Astrocyte of the hippocampus (primary cell): ENCODE measurements around the gene HHAT.

Experiments
- DNase-seq: peaks from one replicate; pipeline ENCODE4 v3.0.0; 2011; ENCODE audit warnings: low read depth, low spot score

HHAT gene

GRCh38 chr1:210683403-210684047 lies 354.8 kb downstream of the HHAT start:
- DNase-seq: no peak

GRCh38 chr1:210684466-210685294 lies 356.0 kb downstream of the HHAT start:
- DNase-seq: no peak

- no peak for DNase-seq
These were observed 356.6 kb downstream of the HHAT start for GRCh38 chr1:210685295-210685650.

- no peak for DNase-seq
These were observed 358.1 kb downstream of the HHAT start for GRCh38 chr1:210686841-210687240.

GRCh38 chr1:210687582-210688279 lies 359.0 kb downstream of the HHAT start:
- peak; percentile 72 for DNase-seq

GRCh38 chr1:210688512-210689234 lies 360.0 kb downstream of the HHAT start:
- no peak for DNase-seq

GRCh38 chr1:210689826-210690225 lies 361.1 kb downstream of the HHAT start:
- no peak for DNase-seq

- no peak for DNase-seq
These were observed 361.5 kb downstream of the HHAT start for GRCh38 chr1:210690236-210690635.

GRCh38 chr1:210691039-210691610 lies 362.4 kb downstream of the HHAT start:
- DNase-seq: no peak

GRCh38 chr1:210692796-210693195 lies 364.1 kb downstream of the HHAT start:
- no peak for DNase-seq

- DNase-seq: no peak
These were observed 366.3 kb downstream of the HHAT start for GRCh38 chr1:210695026-210695425.

- DNase-seq: peak; percentile 36
These were observed 368.0 kb downstream of the HHAT start for GRCh38 chr1:210696709-210697108.

GRCh38 chr1:210697185-210697584 lies 368.5 kb downstream of the HHAT start:
- DNase-seq: no peak

GRCh38 chr1:210698661-210699060 lies 370.0 kb downstream of the HHAT start:
- DNase-seq: no peak

GRCh38 chr1:210700083-210700482 lies 371.4 kb downstream of the HHAT start:
- no peak for DNase-seq

- peak; percentile 64 for DNase-seq
These were observed 371.8 kb downstream of the HHAT start for GRCh38 chr1:210700511-210700910.

GRCh38 chr1:210702506-210702905 lies 373.8 kb downstream of the HHAT start:
- DNase-seq: no peak

- DNase-seq: no peak
These were observed 374.9 kb downstream of the HHAT start for GRCh38 chr1:210703593-210703992.

GRCh38 chr1:210705086-210705485 lies 376.4 kb downstream of the HHAT start:
- DNase-seq: no peak

- DNase-seq: no peak
These were observed 377.5 kb downstream of the HHAT start for GRCh38 chr1:210706246-210706645.
